H1 (cell line): Measurements from ENCODE around the gene GRM1. TPM values are rescaled to one million over a fixed set of nuclear protein-coding genes. Genes with fewer than 3 reads are reported as not detected.

Experiments used
- CTCF ChIA-PET: fragments of 300-600 bp; sonication (Branson Sonifier 250); formaldehyde crosslinking; loops from one replicate; lab custom pipeline; 2021; ENCODE audit not compliant: partially characterized antibody; lab: Charles Lee
- POLR2A ChIA-PET: fragments of 300-600 bp; sonication (Branson Sonifier 250); formaldehyde crosslinking; loops from one replicate; lab custom pipeline; 2021; ENCODE audit warnings: inconsistent platforms; ENCODE audit not compliant: partially characterized antibody; lab: Charles Lee
- DNase-seq, 2 experiments: peaks; one replicate each; pipeline versions ENCODE4 v3.0.0 to v3.0.0-alpha.2; 2010 to 2022; ENCODE audit warnings: low spot score in 2 of 2, low read depth in 1 of 2, mixed read lengths in 1 of 2
- FAIRE-seq: peaks from 2 replicates; lab custom pipeline; 2011; peaks lifted over from hg19 to GRCh38; lab: Jason Lieb, UNC
- H2AFZ ChIP-seq: 2 replicates; pipeline ENCODE4 v1.8.1; 2012; ENCODE audit warnings: low read length, inconsistent platforms
- H2AK5ac ChIP-seq: 2 replicates; pipeline ENCODE4 v1.6.1; 2013; ENCODE audit warnings: low read depth, low read length
- H2BK120ac ChIP-seq: replicated peaks from 2 replicates; pipeline ENCODE3; 2013; ENCODE audit warnings: low read depth, low read length, inconsistent platforms
- H2BK12ac ChIP-seq: 2 replicates; pipeline ENCODE4 v1.6.1; 2013; ENCODE audit warnings: low read depth, low read length
- H2BK15ac ChIP-seq: 2 replicates; pipeline ENCODE4 v1.6.1; 2013; ENCODE audit warnings: low read length
- H2BK20ac ChIP-seq: 2 replicates; pipeline ENCODE4 v1.6.1; 2013; ENCODE audit warnings: low read length
- H2BK5ac ChIP-seq: 2 replicates; pipeline ENCODE4 v1.6.1; 2013; ENCODE audit warnings: low read depth, low read length
- H3K14ac ChIP-seq: 2 replicates; pipeline ENCODE4 v1.6.1; 2013; ENCODE audit warnings: inconsistent platforms; ENCODE audit not compliant: insufficient read length
- H3K18ac ChIP-seq: 2 replicates; pipeline ENCODE4 v1.6.1; 2013; ENCODE audit warnings: low read length; ENCODE audit errors: extremely low read depth
- H3K23ac ChIP-seq: 2 replicates; pipeline ENCODE4 v1.6.1; 2013; ENCODE audit warnings: inconsistent platforms; ENCODE audit not compliant: insufficient read length
- H3K23me2 ChIP-seq: 2 replicates; pipeline ENCODE4 v1.6.1; 2013; ENCODE audit warnings: low read depth, low read length
- H3K27ac ChIP-seq: 2 replicates; pipeline ENCODE4 v1.6.1; 2011; ENCODE audit warnings: low read depth, low read length, inconsistent platforms
- H3K27me3 ChIP-seq, 4 experiments: replicated peaks in 1 of 4; 1 replicate in 1 of 4; 2 replicates in 3 of 4; pipeline versions ENCODE4 v1.6.1 to v1.8.1; 2011 to 2013; ENCODE audit warnings: low read length in 3 of 4, mild to moderate bottlenecking in 3 of 4, inconsistent platforms in 2 of 4, mixed read lengths in 2 of 4, moderate library complexity in 1 of 4; ENCODE audit not compliant: control insufficient read depth in 3 of 4, insufficient read depth in 3 of 4; ENCODE audit errors: extremely low read depth in 1 of 4
- H3K36me3 ChIP-seq, 4 experiments: 2 replicates each; pipeline versions ENCODE4 v1.6.1 to v1.8.1; 2011 to 2013; ENCODE audit warnings: mild to moderate bottlenecking in 4 of 4, low read length in 3 of 4, moderate library complexity in 2 of 4, control low read depth in 1 of 4, inconsistent platforms in 1 of 4; ENCODE audit not compliant: insufficient read depth in 4 of 4, control insufficient read depth in 2 of 4
- H3K4ac ChIP-seq: replicated peaks from 2 replicates; pipeline ENCODE3; 2013; ENCODE audit warnings: low read length, low read depth, mixed read lengths, inconsistent platforms; ENCODE audit not compliant: insufficient read length
- H3K4me1 ChIP-seq, 4 experiments: replicated peaks in 1 of 4; 1 replicate in 1 of 4; 2 replicates in 3 of 4; pipeline versions ENCODE4 v1.6.1 to v1.8.1; 2011 to 2013; ENCODE audit warnings: low read length in 3 of 4, inconsistent platforms in 2 of 4, mixed read lengths in 1 of 4; ENCODE audit not compliant: insufficient read depth in 4 of 4, control insufficient read depth in 3 of 4
- H3K4me2 ChIP-seq, 2 experiments: 2 replicates each; pipeline versions ENCODE4 v1.6.1 to v1.8.1; 2011 to 2013; ENCODE audit warnings: low read depth in 2 of 2, low read length in 2 of 2, control low read depth in 1 of 2, inconsistent platforms in 1 of 2, mild to moderate bottlenecking in 1 of 2; ENCODE audit not compliant: insufficient read depth in 1 of 2
- H3K4me3 ChIP-seq, 4 experiments: fragments of 200-600, 300-600 bp in 1 of 4; sonication (generic), shearing (Covaris generic), sonication (Bioruptor Twin) in 1 of 4; 2 replicates each; pipeline versions ENCODE4 v1.5.1 to v1.8.1; 2011 to 2016; ENCODE audit warnings: low read length in 4 of 4, low read depth in 3 of 4, control low read depth in 2 of 4, inconsistent platforms in 2 of 4, mild to moderate bottlenecking in 2 of 4, mixed read lengths in 1 of 4, moderate library complexity in 1 of 4; ENCODE audit not compliant: insufficient read depth in 2 of 4; ENCODE audit errors: extremely low read depth in 1 of 4
- H3K56ac ChIP-seq: replicated peaks from 2 replicates; pipeline ENCODE3; 2013; ENCODE audit warnings: low read depth, mild to moderate bottlenecking, mixed read lengths, low read length, inconsistent platforms; ENCODE audit not compliant: insufficient read length
- H3K79me1 ChIP-seq: 2 replicates; pipeline ENCODE4 v1.6.1; 2013; ENCODE audit warnings: low read depth, low read length, control low read depth
- H3K79me2 ChIP-seq, 2 experiments: 2 replicates each; pipeline versions ENCODE4 v1.6.1 to v1.8.1; 2012 to 2013; ENCODE audit warnings: low read length in 2 of 2, mild to moderate bottlenecking in 2 of 2, inconsistent platforms in 1 of 2; ENCODE audit not compliant: insufficient read depth in 2 of 2, control insufficient read depth in 1 of 2
- H3K9ac ChIP-seq, 4 experiments: replicated peaks in 1 of 4; 1 replicate in 1 of 4; 2 replicates in 3 of 4; pipeline versions ENCODE4 v1.6.1 to v1.8.1; 2011 to 2013; ENCODE audit warnings: low read depth in 3 of 4, low read length in 3 of 4, control low read depth in 2 of 4, mild to moderate bottlenecking in 2 of 4, moderate library complexity in 2 of 4, inconsistent platforms in 1 of 4; ENCODE audit errors: extremely low read depth in 1 of 4
- H3K9me3 ChIP-seq, 2 experiments: 2 replicates each; pipeline versions ENCODE4 v1.6.1 to v1.8.1; 2012 to 2013; ENCODE audit warnings: mild to moderate bottlenecking in 2 of 2, moderate library complexity in 2 of 2, control low read depth in 1 of 2, inconsistent platforms in 1 of 2, low read depth in 1 of 2, low read length in 1 of 2, mixed read lengths in 1 of 2; ENCODE audit not compliant: insufficient read depth in 2 of 2
- H4K20me1 ChIP-seq, 2 experiments: replicated peaks in 1 of 2; 2 replicates each; pipeline versions ENCODE3 to v1.8.1; 2011 to 2013; ENCODE audit warnings: inconsistent platforms in 2 of 2, low read length in 2 of 2, mild to moderate bottlenecking in 1 of 2; ENCODE audit not compliant: insufficient read depth in 2 of 2, control insufficient read depth in 1 of 2
- H4K5ac ChIP-seq: 2 replicates; pipeline ENCODE4 v1.6.1; 2013; ENCODE audit warnings: low read length, low read depth, mixed read lengths, inconsistent platforms; ENCODE audit not compliant: insufficient read length
- H4K8ac ChIP-seq: 2 replicates; pipeline ENCODE4 v1.8.0; 2013; ENCODE audit warnings: mild to moderate bottlenecking, moderate library complexity, low read length, inconsistent platforms; ENCODE audit not compliant: insufficient read depth; ENCODE audit errors: extremely low read depth
- H4K91ac ChIP-seq: replicated peaks from 2 replicates; pipeline ENCODE3; 2013; ENCODE audit warnings: low read length, mixed read lengths, inconsistent platforms; ENCODE audit not compliant: insufficient read length
- BACH1 ChIP-seq: IDR thresholded peaks from 2 replicates; pipeline ENCODE4 v1.6.1; 2012; ENCODE audit warnings: low read length, improper control_type of control experiment
- CBX5 ChIP-seq: fragments of 300-800, 300-1000 bp; sonication (generic); IDR thresholded peaks from 2 replicates; pipeline ENCODE4 v1.7.1; 2016; ENCODE audit warnings: antibody characterized with exemption, low read length, low read depth
- CEBPB ChIP-seq: IDR thresholded peaks from 2 replicates; pipeline ENCODE4 v1.6.1; 2012; ENCODE audit warnings: low read depth, low read length
- EGR1 ChIP-seq: IDR thresholded peaks from 2 replicates; pipeline ENCODE4 v1.6.1; 2011; ENCODE audit warnings: low read depth, low read length, borderline replicate concordance
- GABPA ChIP-seq: IDR thresholded peaks from 2 replicates; pipeline ENCODE4 v1.6.1; 2011; ENCODE audit warnings: mild to moderate bottlenecking, low read length, moderate library complexity, borderline replicate concordance; ENCODE audit not compliant: insufficient read depth
- GTF2F1 ChIP-seq: IDR thresholded peaks from 2 replicates; pipeline ENCODE4 v1.6.1; 2012; ENCODE audit warnings: low read depth, low read length, improper control_type of control experiment, borderline replicate concordance
- HDAC2 ChIP-seq, 2 experiments: fragments of 300-600 bp in 1 of 2; sonication (generic) in 1 of 2; IDR thresholded peaks; 2 replicates each; pipeline ENCODE4 v1.6.1; 2011 to 2012; ENCODE audit warnings: low read depth in 2 of 2, low read length in 2 of 2, mild to moderate bottlenecking in 2 of 2, moderate library complexity in 2 of 2, borderline replicate concordance in 1 of 2, inconsistent platforms in 1 of 2
- RFX5 ChIP-seq: IDR thresholded peaks from 2 replicates; pipeline ENCODE4 v1.6.1; 2011; ENCODE audit warnings: low read depth, low read length, improper control_type of control experiment, borderline replicate concordance
- SP2 ChIP-seq: IDR thresholded peaks from 2 replicates; pipeline ENCODE4 v1.6.1; 2012; ENCODE audit warnings: mild to moderate bottlenecking, low read length, inconsistent platforms
- SP4 ChIP-seq: IDR thresholded peaks from 2 replicates; pipeline ENCODE4 v1.6.1; 2012; ENCODE audit warnings: low read length, inconsistent platforms
- TEAD4 ChIP-seq: IDR thresholded peaks from 2 replicates; pipeline ENCODE4 v1.6.1; 2012; ENCODE audit warnings: low read depth, low read length, inconsistent platforms, mixed read lengths
- YY1 ChIP-seq: IDR thresholded peaks from 2 replicates; pipeline ENCODE4 v1.6.1; 2011; ENCODE audit warnings: low read depth, mild to moderate bottlenecking, low read length
- WGBS, 2 experiments: shearing (Covaris generic) in 1 of 2; methylation state at CpG; one replicate each; pipeline versions ENCODE4 v1.1.6 to v1.1.7; 2013 to 2015; ENCODE audit warnings: low lambda C conversion rate in 2 of 2, mixed read lengths in 2 of 2, inconsistent platforms in 1 of 2, low coverage in 1 of 2, missing lambda C conversion rate in 1 of 2; ENCODE audit not compliant: insufficient replicate concordance in 2 of 2, insufficient coverage in 1 of 2, insufficient read length in 1 of 2; ENCODE audit errors: extremely low coverage in 1 of 2, missing lambda C conversion rate in 1 of 2; 5-methylcytosine and 5-hydroxymethylcytosine counted together
- polyA plus RNA-seq, 7 experiments: library from polyadenylated mRNA; depleted of rRNA in 3 of 7; stranded (reverse) in 5 of 7; unstranded in 2 of 7; fragments of >200 nt in 5 of 7; fragments of 200-250 nt in 2 of 7; gene quantifications; 1 replicate in 5 of 7; 2 replicates in 1 of 7; 4 replicates in 1 of 7; pipeline versions ENCODE4 v1.2.1 to v1.2.3, GENCODE V29; 2011 to 2013; ENCODE audit warnings: missing spikeins in 2 of 7, mixed read lengths in 2 of 7
- total RNA-seq: library from RNA; stranded (reverse); fragmentation: NEBNext Ultra II Directional; extraction: Animal tissue kit (Norgen Biotek cat#: 25700); gene quantifications from 2 replicates; pipeline ENCODE4 v1.2.1, GENCODE V29; 2021

GRM1 gene
- total and polyA plus RNA-seq, 2 of the 8 experiments (the other 6 are each of a cell fraction or from before 2014, with no cell fraction given): 0.15 to 1.3 TPM

DNA sequence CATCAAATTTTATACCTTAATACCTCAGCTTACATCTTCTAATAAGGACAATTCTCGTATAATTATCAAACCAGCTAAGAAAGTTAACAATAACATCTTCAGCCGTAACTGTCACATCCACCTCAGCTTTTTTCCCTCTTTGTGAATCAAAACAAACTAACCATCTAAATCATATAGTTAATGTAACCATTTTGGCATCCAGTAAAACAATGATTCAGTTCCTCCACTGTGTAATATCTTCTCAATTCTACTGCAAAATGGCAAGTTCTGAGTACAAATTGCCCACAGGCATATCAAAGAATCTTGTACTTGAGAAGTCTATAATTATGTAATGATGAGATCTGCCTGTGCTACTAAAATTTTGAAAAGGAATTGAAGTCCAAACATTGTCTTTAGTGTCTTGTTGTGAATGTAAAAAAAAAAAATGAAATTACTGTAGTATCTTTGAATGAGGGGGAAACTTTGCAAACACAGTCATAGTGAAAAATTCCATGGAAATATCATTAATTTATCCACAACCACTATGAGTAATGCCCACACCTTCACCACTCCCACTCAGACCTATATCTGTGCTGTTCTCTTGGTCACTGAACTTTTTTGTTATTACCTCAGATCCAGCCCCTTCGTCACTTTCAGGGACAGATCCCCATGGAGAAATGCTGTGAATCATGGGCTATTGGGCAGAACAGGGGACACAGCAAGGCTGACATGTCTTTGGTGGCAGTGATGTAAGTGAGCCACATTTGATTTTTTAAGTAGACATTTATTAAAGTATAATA lies 336.1 kb downstream of the GRM1 start:
- H2AK5ac ChIP-seq: no peak overlapping the region
- no peaks in the 10 kb centered on the region for H3K36me3 ChIP-seq
- H3K4me1 ChIP-seq: no peaks in the 10 kb centered on the region
- TF ChIP-seq GTF2F1 (no peak), YY1 (no peak), RFX5 (no peak), HDAC2 (IDR thresholded peaks at IDR 0.05; ENCODE audit: borderline replicate concordance in 1 of 2, low read depth in 2 of 2, low read length in 2 of 2) (no peak), EGR1 (no peak), CBX5 (no peak), SP2 (no peak), BACH1 (no peak), TEAD4 (no peak), SP4 (no peak), CEBPB (no peak), GABPA (no peak)
- H2BK20ac ChIP-seq: no peak overlapping the region
- H3K56ac ChIP-seq: no peak overlapping the region
- H2BK12ac ChIP-seq: no peak overlapping the region
- WGBS, 2 experiments: 95% methylated on average over 3 of the region's 3 CpGs; no CpG with 5 or more reads in 1 of the 2 experiments
- H4K20me1 ChIP-seq: no peaks in the 10 kb centered on the region
- H3K79me2 ChIP-seq: no peaks in the 10 kb centered on the region
- H3K14ac ChIP-seq: no peak overlapping the region
- H4K5ac ChIP-seq: no peak overlapping the region
- no peak overlapping the region for H2BK15ac ChIP-seq
- no peaks in the 10 kb centered on the region for H3K27me3 ChIP-seq
- H3K9me3 ChIP-seq: no peaks in the 10 kb centered on the region
- no peak overlapping the region for H3K9ac ChIP-seq
- H4K91ac ChIP-seq: no peak overlapping the region
- DNase-seq (no peak), FAIRE-seq (no peak)
- H2BK5ac ChIP-seq: no peak overlapping the region
- no peak overlapping the region for H3K4ac ChIP-seq
- H3K79me1 ChIP-seq: no peaks in the 10 kb centered on the region
- ChIA-PET CTCF (interaction anchor here (0.8 to 1.0 kb wide), 3 partner anchors 18 to 324 kb away, joined by 3 to 5 read pairs (median 3); no protein-coding TSS in a partner anchor), POLR2A (no interaction called here)
- H3K23me2 ChIP-seq: no peaks in the 10 kb centered on the region
- no peak overlapping the region for H3K23ac ChIP-seq
- no peak overlapping the region for H2AFZ ChIP-seq
- no peak overlapping the region for H2BK120ac ChIP-seq
- H3K4me3 ChIP-seq: no peak overlapping the region
- no peak overlapping the region for H3K4me2 ChIP-seq
- no peak overlapping the region for H3K18ac ChIP-seq
- H3K27ac ChIP-seq: no peak overlapping the region
- no peak overlapping the region for H4K8ac ChIP-seq
